ENCODE measurements around the gene WDR49. TPM values are rescaled to one million over a fixed set of nuclear protein-coding genes. Genes with fewer than 3 reads are reported as not detected.

The WDR49 gene
- total and polyA plus RNA-seq, 10 of the 15 experiments (the other 5 are each of a cell fraction or from before 2014, with no cell fraction given), result 0.05 to 0.15 TPM; not detected in 8

- Histone ChIP-seq H3K4me3 (no peak overlapping the region), H4K20me1 (ENCODE audit: control insufficient read depth, insufficient read depth) (no peaks in the 10 kb centered on the region), H3K4me2 (ENCODE audit: control insufficient read depth, insufficient read depth) (no peak overlapping the region), H3K27ac (ENCODE audit: control insufficient read depth, insufficient read depth) (no peak overlapping the region), H3K9me3 (replicated peaks; ENCODE audit: control insufficient read depth, insufficient read depth, low read length) (no peaks in the 10 kb centered on the region), H2AFZ (ENCODE audit: control insufficient read depth, low read depth, low read length) (no peak overlapping the region), H3K9ac (ENCODE audit: control insufficient read depth, insufficient read depth, low read length) (no peak overlapping the region), H3K4me1 (ENCODE audit: control insufficient read depth, insufficient read depth, low read length) (no peaks in the 10 kb centered on the region), H3K36me3 (ENCODE audit: control insufficient read depth in 2 of 2, insufficient read depth in 2 of 2, low read length in 1 of 2) (no peaks in the 10 kb centered on the region), H3K79me2 (ENCODE audit: control insufficient read depth, insufficient read depth, low read length) (no peaks in the 10 kb centered on the region), H3K27me3 (replicated peaks in 1 of 2; ENCODE audit: control insufficient read depth in 2 of 2, insufficient read depth in 2 of 2, low read length in 1 of 2) (no peaks in the 10 kb centered on the region)
- DNase-seq (ENCODE audit: low read depth, low spot score) (no peak), FAIRE-seq (no peak), ATAC-seq (no peak)
- 18% methylated on average over 3 of the region's 3 CpGs for whole genome bisulfite sequencing (ENCODE audit: insufficient coverage, insufficient replicate concordance, low lambda C conversion rate, missing lambda C conversion rate)
- ChIA-PET SMC1A (ENCODE audit: uncharacterized antibody, unreplicated experiment) (no interaction called here), POLR2A (interaction anchor here (0.5 kb wide), 1 partner anchor 14 kb away, joined by 4 read pairs; no protein-coding TSS in a partner anchor), RAD21 (ENCODE audit: unreplicated experiment) (no interaction called here), CTCF (no interaction called here)
- TF ChIP-seq HSF1 (IDR thresholded peaks at IDR 0.05; ENCODE audit: low read depth, low read length), result no peak
- TF ChIP-seq IRF3 (IDR thresholded peaks at IDR 0.05), result no peak
- TF ChIP-seq SIN3A (IDR thresholded peaks at IDR 0.05; ENCODE audit: low read depth, low read length), result no peak
- no peak for TF ChIP-seq SMAD5 (IDR thresholded peaks at IDR 0.05; ENCODE audit: low read depth)
- TF ChIP-seq, protein P1, sequence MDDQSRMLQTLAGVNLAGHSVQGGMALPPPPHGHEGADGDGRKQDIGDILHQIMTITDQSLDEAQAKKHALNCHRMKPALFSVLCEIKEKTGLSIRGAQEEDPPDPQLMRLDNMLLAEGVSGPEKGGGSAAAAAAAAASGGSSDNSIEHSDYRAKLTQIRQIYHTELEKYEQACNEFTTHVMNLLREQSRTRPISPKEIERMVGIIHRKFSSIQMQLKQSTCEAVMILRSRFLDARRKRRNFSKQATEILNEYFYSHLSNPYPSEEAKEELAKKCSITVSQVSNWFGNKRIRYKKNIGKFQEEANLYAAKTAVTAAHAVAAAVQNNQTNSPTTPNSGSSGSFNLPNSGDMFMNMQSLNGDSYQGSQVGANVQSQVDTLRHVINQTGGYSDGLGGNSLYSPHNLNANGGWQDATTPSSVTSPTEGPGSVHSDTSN (IDR thresholded peaks at IDR 0.05; ENCODE audit: insufficient replicate concordance, low read depth, low read length), result no peak
- TF ChIP-seq NR2C2 (IDR thresholded peaks at IDR 0.05; ENCODE audit: borderline replicate concordance, control insufficient read depth, insufficient read length, low read depth), result no peak
- TF ChIP-seq CEBPB (IDR thresholded peaks at IDR 0.05; ENCODE audit: borderline replicate concordance in 1 of 2, low read depth in 2 of 2, low read length in 2 of 2), result no peak
- BruUV-seq (replicated peaks), result no TSS peak
- in situ Hi-C loops (cut with MboI), result no loop called here
- intact Hi-C loops (cut with micrococcal nuclease; ENCODE audit: unreplicated experiment), result no loop called here
Observed at GRCh38 chr3:167554898-167555297, 98.8 kb downstream of the WDR49 start.
